ENCODE data around the gene CELF5. TPM values are rescaled to one million over a fixed set of nuclear protein-coding genes. Genes with fewer than 3 reads are reported as not detected.

Gene CELF5
- total and polyA plus RNA-seq, 2 experiments from 2014 or later, result 5.6 to 10.6 TPM

GRCh38 chr19:3203805-3204645 lies 20.4 kb upstream of the CELF5 start:
- H3K27ac ChIP-seq (ENCODE audit: low read depth), result no peak overlapping the region
- Mint-ChIP-seq H3K4me3 (no peak overlapping the region), H3K36me3 (ENCODE audit: low read depth) (peaks cover 22% of the 10 kb centered on the region), H3K27me3 (ENCODE audit: insufficient read depth, low read depth, poor library complexity) (peaks cover 9% of the 10 kb centered on the region), H3K9me3 (no peaks in the 10 kb centered on the region), H3K4me1 (no peaks in the 10 kb centered on the region), H3K27ac (no peak overlapping the region)
- no peaks in the 10 kb centered on the region for H3K79me2 ChIP-seq (replicated peaks; ENCODE audit: insufficient read depth)
- no peaks in the 10 kb centered on the region for H3K4me1 ChIP-seq (ENCODE audit: insufficient read depth)
- H3K27me3 ChIP-seq (ENCODE audit: insufficient read depth), result no peaks in the 10 kb centered on the region
- TF ChIP-seq EZH2phosphoT487 (IDR thresholded peaks at IDR 0.05; ENCODE audit: unreplicated experiment) (no peak), CTCF (conservative IDR thresholded peaks at IDR 0.05; ENCODE audit: low read depth in 2 of 2) (no peak), JUNB (IDR thresholded peaks at IDR 0.05; ENCODE audit: unreplicated experiment) (no peak), POLR2AphosphoS5 (IDR thresholded peaks at IDR 0.05; ENCODE audit: low read depth) (no peak), REST (IDR thresholded peaks at IDR 0.05; ENCODE audit: unreplicated experiment) (no peak), NANOG (IDR thresholded peaks at IDR 0.05; ENCODE audit: borderline replicate concordance) (no peak), EZH2 (IDR thresholded peaks at IDR 0.05; ENCODE audit: low read depth, unreplicated experiment) (no peak), ZNF331 (CRISPR knock-in tag; IDR thresholded peaks at IDR 0.05; ENCODE audit: low read depth) (no peak), ZNF462 (CRISPR knock-in tag; IDR thresholded peaks at IDR 0.05) (no peak), ZNF114 (CRISPR knock-in tag; IDR thresholded peaks at IDR 0.05) (no peak), ETS1 (IDR thresholded peaks at IDR 0.05) (no peak), STAT1 (IDR thresholded peaks at IDR 0.05; ENCODE audit: unreplicated experiment) (no peak), CREB1 (CRISPR knock-in tag; IDR thresholded peaks at IDR 0.05; ENCODE audit: low read depth) (no peak)
- DNase-seq (ENCODE audit: low spot score), result no peak
- no peak for ATAC-seq
- peaks cover 12% of the 10 kb centered on the region for H3K36me3 ChIP-seq (ENCODE audit: insufficient read depth)
- no peak overlapping the region for H2AFZ ChIP-seq
- no peaks in the 10 kb centered on the region for H3F3A ChIP-seq (replicated peaks; ENCODE audit: low read depth)
- H3K4me3 ChIP-seq, result no peak overlapping the region
- no peak overlapping the region for H3K4me2 ChIP-seq
- H3K9me2 ChIP-seq (ENCODE audit: insufficient read depth), result no peaks in the 10 kb centered on the region
- no peaks in the 10 kb centered on the region; the same call in 1 of the 2 replicates for H4K20me1 ChIP-seq (replicated peaks; ENCODE audit: insufficient read depth)

Measured in GM23338 (cell line).